CD4-positive, alpha-beta T cell treated with Interleukin-1 beta for 1 hour (primary cell): ENCODE measurements around the gene TAS2R41.

Experiments
- DNase-seq, 2 donors: peaks; one replicate each; pipeline ENCODE4 v3.0.0-alpha.2; 2020 to 2022

Gene TAS2R41

GRCh38 chr7:143493751-143494150, 16.1 kb downstream of the TAS2R41 start:
- no peak for DNase-seq

- no peak for DNase-seq
Observed at GRCh38 chr7:143494622-143495021, 16.9 kb downstream of the TAS2R41 start.

- DNase-seq: no peak
Observed at GRCh38 chr7:143495851-143496250, 18.2 kb downstream of the TAS2R41 start.

- DNase-seq: no peak
Observed at GRCh38 chr7:143496263-143496662, 18.6 kb downstream of the TAS2R41 start.

- DNase-seq: no peak
Observed at GRCh38 chr7:143497008-143497795, 19.5 kb downstream of the TAS2R41 start.

GRCh38 chr7:143499246-143499645, 21.6 kb downstream of the TAS2R41 start:
- no peak for DNase-seq

- no peak for DNase-seq
Observed at GRCh38 chr7:143499743-143500348, 22.2 kb downstream of the TAS2R41 start.

- DNase-seq: no peak
Observed at GRCh38 chr7:143503261-143503660, 25.6 kb downstream of the TAS2R41 start.

GRCh38 chr7:143504215-143504936, 26.7 kb downstream of the TAS2R41 start:
- no peak for DNase-seq

- DNase-seq: no peak
Observed at GRCh38 chr7:143504937-143505297, 27.2 kb downstream of the TAS2R41 start.

GRCh38 chr7:143505838-143506237, 28.2 kb downstream of the TAS2R41 start:
- DNase-seq: no peak

- DNase-seq: no peak
Observed at GRCh38 chr7:143507094-143507518, 29.4 kb downstream of the TAS2R41 start.

- DNase-seq: no peak
Observed at GRCh38 chr7:143507534-143508055, 29.9 kb downstream of the TAS2R41 start.

- no peak for DNase-seq
Observed at GRCh38 chr7:143510854-143511592, 33.4 kb downstream of the TAS2R41 start.

- no peak for DNase-seq
Observed at GRCh38 chr7:143511593-143512047, 33.9 kb downstream of the TAS2R41 start.

GRCh38 chr7:143512488-143513340, 35.0 kb downstream of the TAS2R41 start:
- DNase-seq: no peak

- no peak for DNase-seq
Observed at GRCh38 chr7:143514487-143514886, 36.8 kb downstream of the TAS2R41 start.

- DNase-seq: no peak
Observed at GRCh38 chr7:143514995-143515735, 37.5 kb downstream of the TAS2R41 start.

- DNase-seq: no peak
Observed at GRCh38 chr7:143516981-143517380, 39.3 kb downstream of the TAS2R41 start.

- no peak for DNase-seq
Observed at GRCh38 chr7:143518521-143518920, 40.8 kb downstream of the TAS2R41 start.

GRCh38 chr7:143518941-143519340, 41.3 kb downstream of the TAS2R41 start:
- DNase-seq: no peak
